PC-3 (cell line): Measurements from ENCODE around the gene LINC00237.

Source experiments
- EZH2 ChIP-seq: fragments of 300-600 bp; sonication (generic); IDR thresholded peaks from one replicate; pipeline ENCODE4 v1.6.1; 2017; ENCODE audit warnings: antibody characterized with exemption, mild to moderate bottlenecking, low read length; ENCODE audit not compliant: unreplicated experiment
- EZH2phosphoT487 ChIP-seq: fragments of 300-600 bp; sonication (generic); IDR thresholded peaks from 2 replicates; pipeline ENCODE4 v1.6.1; 2018; ENCODE audit warnings: mild to moderate bottlenecking, antibody characterized with exemption, low read length, borderline replicate concordance
- TF ChIP-seq, protein P1 (sequence below): fragments of 300-600 bp; sonication (generic); conservative IDR thresholded peaks from 2 replicates; pipeline ENCODE4 v1.5.1; 2017; ENCODE audit warnings: antibody characterized with exemption, low read depth, mild to moderate bottlenecking, low read length

DNA sequence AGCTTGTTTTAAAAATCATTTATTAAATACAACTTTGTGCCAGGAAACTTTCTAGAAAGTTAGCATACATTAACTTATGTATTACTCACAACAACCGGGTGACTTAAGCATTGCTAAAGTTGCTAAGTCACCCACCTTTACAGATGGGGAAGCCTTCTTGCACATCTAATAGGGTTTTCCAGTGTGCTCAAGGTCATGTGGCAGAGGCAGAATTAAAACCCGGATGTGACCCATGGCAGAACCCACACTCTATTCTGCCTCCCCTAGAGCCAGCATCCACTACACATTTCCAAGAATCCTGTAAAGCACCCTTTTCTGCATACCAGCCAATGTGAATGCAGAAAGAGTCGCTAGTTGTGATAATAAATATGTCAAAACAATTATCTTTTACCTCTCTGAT lies 13.4 kb downstream of the LINC00237 start:
- TF ChIP-seq, protein P1, sequence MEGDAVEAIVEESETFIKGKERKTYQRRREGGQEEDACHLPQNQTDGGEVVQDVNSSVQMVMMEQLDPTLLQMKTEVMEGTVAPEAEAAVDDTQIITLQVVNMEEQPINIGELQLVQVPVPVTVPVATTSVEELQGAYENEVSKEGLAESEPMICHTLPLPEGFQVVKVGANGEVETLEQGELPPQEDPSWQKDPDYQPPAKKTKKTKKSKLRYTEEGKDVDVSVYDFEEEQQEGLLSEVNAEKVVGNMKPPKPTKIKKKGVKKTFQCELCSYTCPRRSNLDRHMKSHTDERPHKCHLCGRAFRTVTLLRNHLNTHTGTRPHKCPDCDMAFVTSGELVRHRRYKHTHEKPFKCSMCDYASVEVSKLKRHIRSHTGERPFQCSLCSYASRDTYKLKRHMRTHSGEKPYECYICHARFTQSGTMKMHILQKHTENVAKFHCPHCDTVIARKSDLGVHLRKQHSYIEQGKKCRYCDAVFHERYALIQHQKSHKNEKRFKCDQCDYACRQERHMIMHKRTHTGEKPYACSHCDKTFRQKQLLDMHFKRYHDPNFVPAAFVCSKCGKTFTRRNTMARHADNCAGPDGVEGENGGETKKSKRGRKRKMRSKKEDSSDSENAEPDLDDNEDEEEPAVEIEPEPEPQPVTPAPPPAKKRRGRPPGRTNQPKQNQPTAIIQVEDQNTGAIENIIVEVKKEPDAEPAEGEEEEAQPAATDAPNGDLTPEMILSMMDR: no peak
- TF ChIP-seq EZH2 (no peak), EZH2phosphoT487 (no peak)
